NCI-H82 treated with DMSO at 0.1 percent for 48 hours (cell line): ENCODE results near the gene SLC7A7.
"Not testable (repeated sequence)": the region's sequence is repeated elsewhere in the genome, so short reads cannot be mapped to it uniquely, and the experiment has no call there.

Experiments used
- DNase-seq: peaks from one replicate; lab custom pipeline; 2025; ENCODE audit not compliant: unreplicated experiment; lab: John Stamatoyannopoulos, UW

The SLC7A7 gene

DNA sequence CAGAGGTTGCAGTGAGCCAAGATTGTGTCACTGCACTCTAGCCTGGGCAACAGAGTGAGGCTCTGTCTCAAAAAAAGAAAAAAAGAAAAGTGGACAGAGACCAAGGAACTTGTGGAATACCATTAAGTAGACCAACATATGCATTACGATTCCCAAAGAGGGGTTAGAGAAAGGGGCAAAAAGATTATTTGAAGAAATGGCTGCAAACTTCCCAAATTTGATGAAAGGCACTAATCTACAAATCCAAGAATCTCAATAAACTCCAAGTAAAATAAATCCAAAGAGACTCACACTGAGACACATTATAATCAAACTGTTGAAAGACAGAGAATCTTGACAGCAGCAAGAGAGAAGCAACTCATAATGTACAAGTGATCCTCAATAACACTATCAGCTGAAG lies 53.5 kb downstream of the SLC7A7 start:
- DNase-seq = no peak

DNA sequence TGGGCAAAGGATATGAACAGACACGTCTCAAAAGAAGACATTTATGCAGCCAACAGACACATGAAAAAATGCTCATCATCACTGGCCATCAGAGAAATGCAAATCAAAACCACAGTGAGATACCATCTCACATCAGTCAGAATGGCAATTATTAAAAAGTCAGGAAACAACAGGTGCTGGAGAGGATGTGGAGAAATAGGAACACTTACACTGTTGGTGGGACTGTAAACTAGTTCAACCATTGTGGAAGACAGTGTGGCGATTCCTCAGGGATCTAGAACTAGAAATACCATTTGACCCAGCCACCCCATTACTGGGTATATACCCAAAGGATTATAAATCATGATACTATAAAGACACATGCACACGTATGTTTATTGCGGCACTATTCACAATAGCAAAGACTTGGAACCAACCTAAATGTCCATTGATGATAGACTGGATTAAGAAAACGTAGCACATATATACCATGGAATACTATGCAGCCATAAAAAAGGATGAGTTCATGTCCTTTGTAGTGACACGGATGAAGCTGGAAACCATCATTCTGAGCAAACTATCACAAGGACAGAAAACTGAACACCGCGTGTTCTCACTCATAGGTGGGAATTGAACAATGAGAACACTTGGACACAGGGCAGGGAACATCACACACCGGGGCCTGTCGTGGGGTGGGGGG lies 57.1 kb downstream of the SLC7A7 start:
- DNase-seq = not testable (repeated sequence)

DNA sequence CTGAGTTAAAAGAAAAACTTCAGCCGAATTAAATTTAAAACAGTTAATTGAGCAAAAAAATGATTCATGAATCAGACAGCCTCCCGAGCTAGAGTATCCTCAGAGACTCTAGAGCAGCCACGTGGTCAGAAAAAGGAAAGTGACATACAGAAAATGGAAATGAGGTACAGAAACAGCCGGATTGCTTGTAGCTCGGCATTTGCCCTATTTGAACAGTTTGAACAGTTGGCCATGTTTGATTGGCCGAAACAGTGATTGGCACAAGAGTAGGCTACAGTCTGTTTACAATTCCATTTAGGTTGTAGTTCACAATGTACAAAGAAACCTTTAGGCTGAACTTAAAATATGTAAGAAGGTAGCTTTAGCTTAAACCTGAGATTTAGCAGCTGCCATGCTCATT lies 61.6 kb downstream of the SLC7A7 start:
- DNase-seq = no peak

- no peak for DNase-seq
Observed at GRCh38 chr14:22752422-22752821, 62.8 kb downstream of the SLC7A7 start.

DNA sequence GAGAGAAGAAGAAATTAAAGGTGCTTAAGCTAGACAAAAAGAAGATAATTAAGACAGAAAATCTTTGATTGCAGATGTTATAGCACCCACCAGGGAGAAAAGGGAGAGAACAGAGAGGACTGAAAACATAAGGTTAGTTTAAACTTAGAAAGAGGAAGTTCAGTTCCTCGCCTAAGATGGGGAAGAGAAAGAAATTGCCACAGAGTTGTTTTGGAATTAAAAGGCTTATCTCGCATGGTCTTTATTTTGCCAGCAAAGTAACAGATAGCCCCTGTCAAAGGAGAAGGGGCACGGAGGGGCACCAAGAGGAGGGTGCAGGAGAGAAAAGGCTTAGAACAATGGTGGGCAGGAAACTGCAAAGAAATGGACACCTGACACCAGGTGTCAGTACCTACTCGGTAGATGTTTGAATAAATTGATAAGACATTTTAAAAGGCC lies 66.6 kb downstream of the SLC7A7 start:
- no peak for DNase-seq

- no peak for DNase-seq
Observed at GRCh38 chr14:22748206-22748605, 67.0 kb downstream of the SLC7A7 start.

DNA sequence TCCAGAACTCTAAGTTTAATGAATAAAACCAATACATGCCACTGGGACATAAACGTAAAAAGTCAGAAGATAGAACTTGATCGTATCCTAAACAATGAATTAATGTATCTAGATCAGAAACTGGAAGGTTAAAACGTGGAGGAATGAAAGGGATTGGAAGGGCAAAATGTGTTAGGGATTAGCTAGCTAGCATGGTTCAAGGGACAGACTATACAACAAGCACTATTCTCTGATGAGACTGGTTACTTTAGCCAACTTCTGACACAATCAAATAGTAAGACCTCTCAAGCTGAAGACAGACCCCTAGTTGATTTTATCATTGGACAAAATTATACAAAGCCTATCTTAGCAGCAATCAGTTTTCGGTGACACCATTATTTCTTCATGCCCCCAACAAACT lies 67.5 kb downstream of the SLC7A7 start:
- no peak for DNase-seq

GRCh38 chr14:22740020-22740419 lies 75.2 kb downstream of the SLC7A7 start:
- DNase-seq = no peak

GRCh38 chr14:22739423-22739822 lies 75.8 kb downstream of the SLC7A7 start:
- DNase-seq = no peak

GRCh38 chr14:22737052-22737451 lies 78.2 kb downstream of the SLC7A7 start:
- DNase-seq = no peak

- DNase-seq = not testable (repeated sequence)
Observed at GRCh38 chr14:22736384-22736783, 78.9 kb downstream of the SLC7A7 start.

DNA sequence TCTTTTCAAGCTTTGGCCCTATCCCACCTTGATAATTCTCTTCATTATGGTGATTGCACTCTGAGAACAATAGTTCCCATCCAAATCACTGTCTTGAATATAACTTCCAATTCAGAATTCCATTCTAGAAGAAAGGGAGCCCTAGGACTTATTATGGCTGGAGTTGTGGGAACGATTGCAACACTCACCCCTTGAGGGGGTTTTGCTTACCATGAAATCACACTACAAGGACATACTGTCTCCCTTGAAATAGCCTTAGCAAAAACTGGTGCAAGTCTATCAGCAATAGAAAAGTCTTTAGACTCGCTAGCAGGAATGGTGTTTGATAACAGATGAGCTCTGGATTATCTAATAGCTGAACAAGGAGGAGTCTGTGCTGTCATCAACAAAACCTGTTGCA lies 80.1 kb downstream of the SLC7A7 start:
- DNase-seq = no peak

DNA sequence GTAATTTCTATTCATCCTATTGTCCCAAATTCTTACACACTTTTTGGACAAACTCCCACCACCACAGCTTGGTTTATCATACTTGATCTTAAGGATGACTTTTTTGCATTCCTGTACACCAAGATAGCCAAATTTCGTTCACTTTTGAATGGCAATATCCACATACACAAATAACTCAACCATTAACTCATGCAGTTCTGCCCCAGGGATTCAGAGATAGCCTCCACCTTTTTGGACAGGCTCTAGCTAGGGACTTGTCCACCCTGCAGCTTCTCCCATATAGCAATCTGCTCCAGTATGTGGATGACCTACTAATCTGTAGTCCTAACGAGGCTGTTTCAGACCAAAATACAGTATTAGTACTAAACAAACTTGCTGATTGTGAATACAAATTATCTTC lies 81.4 kb downstream of the SLC7A7 start:
- DNase-seq = no peak

DNA sequence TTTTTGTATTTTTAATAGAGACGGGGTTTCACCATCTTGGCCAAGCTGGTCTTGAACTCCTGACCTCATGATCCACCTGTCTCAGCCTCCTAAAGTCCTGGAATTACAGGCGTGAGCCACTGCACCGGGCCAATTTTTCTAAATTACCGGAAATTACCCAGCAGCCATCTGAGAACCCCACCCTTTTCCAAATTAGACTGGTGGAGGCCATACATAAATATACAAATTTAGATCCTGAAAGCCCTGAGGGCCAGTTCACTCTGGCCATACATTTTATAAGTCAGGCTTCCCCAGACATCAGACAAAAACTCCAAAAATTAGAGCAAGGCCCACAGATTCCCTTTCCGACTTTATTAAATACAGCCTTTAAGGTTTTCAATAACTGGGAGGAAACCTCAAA lies 83.2 kb downstream of the SLC7A7 start:
- DNase-seq = not testable (repeated sequence)

DNA sequence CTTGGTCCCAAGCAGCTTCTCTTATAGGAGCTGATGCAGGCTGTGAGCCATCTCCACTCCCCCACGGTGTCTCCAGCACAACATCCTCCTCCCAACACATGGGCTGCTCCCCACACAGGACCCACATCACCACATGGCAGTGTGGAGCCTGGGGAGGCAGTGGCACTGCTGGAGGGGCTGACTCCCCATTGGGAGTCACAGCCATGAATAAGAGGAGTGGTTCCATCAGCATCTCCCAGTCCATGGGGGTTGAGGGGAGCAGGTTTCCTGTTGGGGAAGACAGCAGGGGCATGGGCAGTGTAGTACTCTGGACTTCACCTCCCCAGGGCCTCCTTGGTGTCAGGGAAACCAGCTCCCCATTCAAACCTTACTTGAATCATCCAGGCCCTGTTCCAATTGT lies 89.2 kb downstream of the SLC7A7 start:
- no peak for DNase-seq

GRCh38 chr14:22725374-22725773 lies 89.9 kb downstream of the SLC7A7 start:
- not testable (repeated sequence) for DNase-seq

- DNase-seq = not testable (repeated sequence)
Observed at GRCh38 chr14:22724847-22725246, 90.4 kb downstream of the SLC7A7 start.

DNA sequence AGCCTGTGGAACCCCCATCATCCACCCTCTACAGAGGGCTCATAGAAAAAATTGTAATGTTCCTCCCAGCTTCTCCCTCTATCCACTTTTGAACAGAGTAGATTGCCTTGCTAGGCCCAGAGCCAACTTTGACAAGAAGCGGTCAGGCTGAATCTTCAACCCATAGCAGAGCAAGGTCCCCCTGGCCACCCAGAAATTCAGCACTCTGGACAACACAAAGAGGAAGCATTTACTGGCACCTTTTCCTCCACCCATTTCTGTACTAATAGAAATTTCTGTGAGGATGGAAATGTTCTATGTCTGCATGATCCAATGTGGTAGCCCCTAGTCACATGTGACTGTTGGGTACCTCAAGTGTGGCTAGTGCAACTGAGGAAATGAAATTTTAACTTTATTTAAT lies 91.4 kb downstream of the SLC7A7 start:
- DNase-seq = no peak
